GM10248 (cell line): ENCODE data around the gene RAB36.

Source experiments
- CTCF ChIA-PET: fragments of 300-600 bp; sonication (Branson Sonifier 250); formaldehyde crosslinking; extraction: SDS; loops from one replicate; lab custom pipeline; 2021; ENCODE audit warnings: antibody characterized with exemption; lab: Yijun Ruan, JAX
- POLR2A ChIA-PET: fragments of 350-650 bp; sonication (Branson Sonifier 250); formaldehyde crosslinking; extraction: SDS; loops from one replicate; lab custom pipeline; 2020; ENCODE audit warnings: antibody characterized with exemption; lab: Yijun Ruan, JAX
- DNase-seq: peaks from one replicate; pipeline ENCODE4 v3.0.0; 2012; ENCODE audit errors: extremely low spot score
- CTCF ChIP-seq: IDR thresholded peaks from 2 replicates; pipeline ENCODE4 v1.5.1; 2012; ENCODE audit warnings: mild to moderate bottlenecking, low read depth; ENCODE audit errors: extremely low read depth, missing control alignments, control extremely low read depth

The RAB36 gene

GRCh38 chr22:23099531-23099804 lies 45.8 kb upstream of the RAB36 start:
- ChIA-PET POLR2A (no interaction called here), CTCF (no interaction called here)
- TF ChIP-seq CTCF: no peak

GRCh38 chr22:23100124-23100801 lies 45.0 kb upstream of the RAB36 start:
- ChIA-PET POLR2A (no interaction called here), CTCF (interaction anchor here (1.2 to 1.6 kb wide), 2 partner anchors 28 to 141 kb away, joined by 3 to 6 read pairs; no protein-coding TSS in a partner anchor)
- no peak for TF ChIP-seq CTCF
- no peak for DNase-seq

More at GRCh38 chr22:23099531-23099804, 45.8 kb upstream of the RAB36 start:
- DNase-seq: no peak

- no peak for TF ChIP-seq CTCF
- CTCF ChIA-PET: interaction anchor here (0.7 to 1.6 kb wide), 3 partner anchors 16 to 142 kb away, joined by 3 to 6 read pairs (median 3); no protein-coding TSS in a partner anchor
- DNase-seq: no peak
- POLR2A ChIA-PET: no interaction called here
These were observed 43.8 kb upstream of the RAB36 start for GRCh38 chr22:23101524-23101923.

- CTCF ChIA-PET: no interaction called here
- no peak for DNase-seq
- POLR2A ChIA-PET: no interaction called here
- no peak for TF ChIP-seq CTCF
These were observed 43.1 kb upstream of the RAB36 start for GRCh38 chr22:23102002-23102655.

GRCh38 chr22:23102776-23103175 lies 42.5 kb upstream of the RAB36 start:
- TF ChIP-seq CTCF: no peak

GRCh38 chr22:23103199-23103954 lies 41.9 kb upstream of the RAB36 start:
- TF ChIP-seq CTCF: no peak
- POLR2A ChIA-PET: no interaction called here
- DNase-seq: no peak
- CTCF ChIA-PET: no interaction called here

More at GRCh38 chr22:23102776-23103175, 42.5 kb upstream of the RAB36 start:
- CTCF ChIA-PET: no interaction called here
- POLR2A ChIA-PET: no interaction called here
- no peak for DNase-seq
